HG03565 (cell line): ENCODE measurements around the gene FRAT2.
"Not testable (repeated sequence)": the region's sequence is repeated elsewhere in the genome, so short reads cannot be mapped to it uniquely, and the experiment has no call there.

Experiments used
- ATAC-seq: cut with Tn5 transposase; IDR thresholded peaks from one replicate; pipeline ENCODE4 v1.9.1; 2021; ENCODE audit warnings: mild to moderate bottlenecking, moderate library complexity; ENCODE audit not compliant: unreplicated experiment

FRAT2 gene

DNA sequence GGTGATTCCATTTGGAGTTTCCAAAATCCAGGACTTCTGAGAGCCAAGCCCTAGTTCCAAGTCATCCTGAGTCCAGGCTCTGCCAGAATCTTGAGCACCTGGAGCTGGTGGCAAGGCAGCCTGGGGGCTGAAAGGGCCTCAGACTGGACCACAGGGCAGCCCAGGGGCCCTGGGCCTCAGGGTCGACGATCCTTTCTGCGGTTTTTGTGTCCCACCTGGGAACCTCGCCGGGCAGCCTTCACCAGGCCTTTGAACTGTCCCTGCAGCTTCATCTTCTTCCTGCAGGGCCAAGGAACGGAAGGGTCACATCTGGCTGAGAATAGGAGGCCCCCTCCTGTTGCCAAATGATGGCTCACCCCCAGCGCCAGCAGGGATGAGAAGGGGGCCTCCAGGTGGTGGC lies 22.4 kb upstream of the FRAT2 start:
- no peak for ATAC-seq

DNA sequence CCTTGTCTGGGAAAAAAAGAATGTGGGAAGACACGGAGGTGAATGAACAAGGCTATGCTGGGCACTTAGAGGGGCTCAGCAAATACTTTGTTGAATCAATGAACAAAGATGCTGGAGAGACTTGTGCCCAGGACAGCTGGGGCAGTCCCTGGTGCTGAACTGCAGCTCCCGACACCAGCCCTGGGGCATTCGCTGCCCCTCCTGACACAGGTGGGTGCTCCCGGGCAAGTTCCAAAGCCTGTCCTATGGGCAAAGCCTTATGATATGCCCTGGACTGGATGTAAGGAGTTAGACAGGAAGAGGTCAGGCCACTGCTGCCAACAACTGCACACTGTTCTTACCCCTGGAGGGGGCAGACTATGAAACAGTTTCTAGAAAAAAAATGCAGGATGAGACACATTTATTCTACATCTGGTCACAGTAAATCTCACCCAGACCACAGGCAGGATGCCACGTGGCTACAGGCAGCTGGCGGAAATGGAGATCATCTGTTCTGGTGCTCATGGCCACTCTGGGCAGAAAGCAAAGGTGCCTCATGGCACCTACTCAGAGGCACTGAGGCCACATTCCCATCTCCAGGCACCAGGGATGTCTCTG lies 21.9 kb upstream of the FRAT2 start:
- no peak for ATAC-seq

DNA sequence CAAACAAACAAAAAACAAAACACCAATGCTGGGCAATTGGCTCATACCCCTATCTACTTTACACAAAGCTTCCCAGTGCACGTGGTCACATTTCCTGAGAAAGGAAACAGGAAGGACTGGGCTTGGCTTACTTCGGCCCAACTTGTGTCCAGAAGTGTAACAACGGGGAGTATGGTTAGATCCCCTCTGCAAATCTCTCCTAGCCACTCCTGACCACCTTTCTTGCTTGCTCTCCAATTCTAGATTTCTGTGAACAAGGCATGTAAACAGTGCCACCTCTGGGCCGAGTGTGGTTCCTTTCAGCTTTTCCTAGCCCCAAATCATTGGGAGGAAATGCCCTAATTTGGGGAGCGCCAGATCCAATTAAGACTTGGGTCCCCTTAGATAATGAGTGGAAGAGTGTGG lies 21.0 kb upstream of the FRAT2 start:
- ATAC-seq, result no peak

DNA sequence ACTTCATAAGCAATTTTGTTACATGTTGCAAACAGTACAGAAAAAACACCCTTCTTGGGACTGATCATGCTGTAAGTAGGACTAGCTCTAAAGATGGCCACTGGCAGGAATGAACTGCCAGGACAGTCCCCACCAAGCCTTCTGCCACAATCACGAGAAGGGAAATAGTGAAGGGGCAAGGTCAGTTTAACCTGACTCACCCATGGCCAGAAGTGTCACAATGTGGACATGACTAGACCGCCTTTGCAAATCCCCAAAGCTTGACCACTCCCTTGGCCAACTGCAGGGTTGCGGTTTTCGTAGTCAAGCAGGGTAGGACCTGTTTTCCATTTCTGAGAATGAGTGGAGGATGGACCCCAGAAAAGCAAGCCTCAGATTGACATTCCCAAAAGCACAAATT lies 19.4 kb upstream of the FRAT2 start:
- ATAC-seq, result no peak

DNA sequence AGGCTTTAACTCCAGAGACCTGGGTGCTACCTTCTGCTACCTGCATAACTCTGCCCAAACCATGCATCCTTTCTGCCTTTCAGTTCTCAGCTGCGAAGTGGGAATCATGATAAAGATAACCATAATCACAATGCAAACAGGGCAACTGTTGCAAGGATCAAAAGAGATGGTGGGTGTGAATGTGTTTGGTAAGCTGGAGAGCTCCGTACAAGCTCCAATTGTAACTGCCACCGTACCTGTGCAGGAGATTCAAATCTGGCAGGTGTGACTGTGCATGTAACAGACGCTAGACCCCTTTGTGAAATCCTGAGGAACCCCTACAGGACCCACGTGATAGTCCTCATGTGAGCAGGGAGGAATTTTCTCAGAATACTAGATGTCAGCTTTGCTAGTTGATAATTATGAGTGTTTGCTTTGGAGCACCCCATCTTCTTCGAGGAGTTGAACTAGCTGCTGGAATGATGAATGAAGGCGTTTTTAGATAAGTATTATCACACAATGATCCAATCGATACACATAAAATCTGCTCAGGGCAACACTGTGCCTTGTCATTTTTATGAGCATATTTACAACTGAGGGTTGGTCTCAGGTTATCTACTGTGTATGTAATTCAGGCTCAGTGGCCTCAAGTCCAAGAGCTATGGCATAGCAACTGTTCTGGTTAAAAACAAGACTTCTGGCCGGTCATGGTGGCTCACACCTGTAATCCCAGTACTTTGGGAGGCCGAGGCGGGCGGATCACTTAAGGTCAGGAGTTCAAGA lies 15.4 kb upstream of the FRAT2 start:
- no peak for ATAC-seq

DNA sequence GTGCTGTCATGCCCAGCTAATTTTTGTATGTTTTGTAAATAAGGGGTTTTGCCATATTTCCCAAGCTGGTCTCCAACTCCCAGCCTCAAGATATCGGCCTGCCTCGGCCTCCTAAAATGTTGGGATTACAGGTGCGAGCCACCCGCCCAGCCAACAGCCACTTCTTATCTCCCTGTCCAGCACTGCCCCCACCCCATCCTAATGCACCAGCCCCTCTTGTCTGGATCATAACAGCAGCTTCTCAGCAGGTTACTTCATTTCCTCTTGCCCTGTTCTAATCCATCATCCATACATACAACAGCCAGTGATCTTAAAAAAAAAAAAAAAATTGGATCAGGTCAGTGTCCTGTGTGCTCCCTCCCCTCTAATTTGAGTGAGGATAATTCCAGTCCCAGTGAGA lies 12.8 kb upstream of the FRAT2 start:
- ATAC-seq, result no peak

DNA sequence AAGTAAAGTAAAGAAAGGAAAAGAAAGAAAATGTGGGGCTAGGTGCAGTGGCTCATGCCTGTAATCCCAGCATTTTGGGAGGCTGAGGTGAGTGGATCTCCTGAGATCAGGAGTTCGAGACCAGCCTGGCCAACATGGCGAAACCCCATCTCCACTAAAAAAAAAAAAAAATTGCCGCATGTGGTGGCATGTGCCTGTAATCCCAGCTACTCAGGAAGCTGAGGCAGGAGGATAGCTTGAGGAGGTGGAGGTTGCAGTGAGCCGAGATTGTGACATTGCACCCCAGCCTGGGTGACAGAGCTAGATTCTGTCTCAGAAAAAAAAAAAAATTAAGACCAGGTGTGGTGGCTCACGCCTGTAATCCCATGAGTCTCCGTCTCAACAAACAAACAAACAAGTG lies 9.1 kb upstream of the FRAT2 start:
- ATAC-seq, result not testable (repeated sequence)

DNA sequence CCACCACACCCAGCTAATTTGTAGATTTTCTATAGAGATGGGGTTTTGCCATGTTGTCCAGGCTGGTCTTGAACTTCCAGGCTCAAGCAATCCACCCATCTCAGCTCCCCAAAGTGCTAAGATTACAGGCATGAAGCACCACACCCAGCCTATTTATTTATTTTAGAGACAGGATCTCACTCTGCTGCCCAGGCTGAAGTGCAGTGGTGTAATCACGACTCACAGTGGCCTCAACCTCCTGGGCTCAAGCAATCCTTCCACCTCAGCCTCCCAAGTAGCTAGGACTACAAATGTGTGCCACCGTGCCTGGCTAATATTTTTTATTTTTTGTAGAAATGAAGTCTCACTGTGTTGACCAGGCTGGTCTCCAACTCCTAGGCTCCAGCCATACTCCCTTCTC lies 6.9 kb upstream of the FRAT2 start:
- no peak for ATAC-seq

DNA sequence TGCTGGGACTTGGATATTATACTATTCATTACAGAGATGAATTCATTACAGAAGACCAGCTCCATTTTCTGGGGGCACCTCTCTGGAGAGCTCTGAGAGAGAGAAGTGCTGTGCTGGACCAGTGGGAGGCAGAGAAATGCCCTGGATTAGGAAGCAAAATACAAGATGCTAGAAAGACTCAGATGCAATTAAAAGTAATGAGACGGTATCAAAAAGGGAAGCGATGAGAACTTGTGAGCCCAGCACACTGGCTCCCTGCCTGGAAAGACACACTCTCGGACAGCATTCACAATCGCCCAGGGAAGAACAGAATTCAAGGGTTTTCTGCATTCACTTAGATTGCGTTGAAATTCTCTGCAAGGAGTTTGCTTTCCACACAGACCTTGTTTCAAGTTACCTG lies 3.5 kb upstream of the FRAT2 start:
- no peak for ATAC-seq

DNA sequence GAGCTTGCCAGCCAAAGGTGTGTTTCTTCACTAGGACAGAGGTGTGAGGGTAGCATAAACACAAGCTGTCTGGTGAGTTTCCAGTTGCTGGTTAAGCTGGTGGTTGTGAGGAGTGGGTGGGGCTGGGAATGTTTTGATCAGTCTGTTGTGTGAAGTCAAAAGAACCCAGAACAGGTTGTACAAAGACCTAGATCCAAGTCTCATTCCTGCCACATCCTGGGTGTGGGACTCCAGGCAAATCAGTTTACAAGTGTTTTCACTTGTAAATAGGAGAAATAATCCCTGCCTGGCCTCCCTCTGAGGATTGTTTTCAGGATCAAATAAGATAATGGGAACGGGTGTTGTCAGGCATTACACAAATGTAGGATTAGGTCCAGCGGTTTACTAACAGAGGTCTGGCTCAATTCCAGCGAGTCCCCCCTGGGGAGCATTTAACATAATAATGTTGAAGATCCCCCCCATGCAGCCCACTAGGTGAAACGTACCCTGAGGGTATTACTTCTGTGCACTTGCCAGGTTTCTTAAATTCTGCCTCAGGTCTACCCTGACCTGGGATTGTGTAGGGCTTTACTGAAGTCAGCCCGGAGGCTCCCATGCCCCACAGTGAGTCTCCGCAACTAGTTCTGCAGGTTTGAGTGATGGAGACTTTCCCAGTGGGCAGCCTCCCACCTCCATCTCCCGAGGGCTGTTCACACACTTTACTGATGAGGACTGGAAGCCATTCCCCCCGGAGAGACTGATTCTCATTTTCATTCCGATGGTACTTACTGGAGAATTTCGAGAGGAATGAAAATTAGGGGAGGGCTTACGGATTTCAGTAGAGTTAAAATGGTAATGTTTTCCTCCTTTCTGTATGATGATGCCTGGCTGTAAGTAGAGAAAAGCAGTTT lies 2.7 kb upstream of the FRAT2 start:
- no peak for ATAC-seq

DNA sequence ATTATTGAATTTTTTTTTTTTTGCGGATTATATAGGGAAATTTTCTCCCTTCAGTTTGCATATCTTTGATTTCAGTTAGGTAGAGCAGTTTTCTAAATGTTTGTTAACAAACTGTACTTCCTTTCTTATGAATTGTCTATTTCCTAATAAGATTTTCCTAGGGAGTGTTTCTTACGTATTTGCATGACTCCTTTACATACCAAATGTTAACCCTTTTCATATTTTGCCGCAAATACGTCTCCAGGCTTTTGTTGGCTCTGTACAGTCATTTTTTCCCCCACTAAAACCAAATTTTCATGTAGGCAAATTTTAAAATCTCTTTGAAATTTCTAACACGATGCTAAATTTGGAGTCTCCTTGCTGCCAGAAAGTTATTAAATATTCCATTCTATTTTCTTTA lies 1.9 kb upstream of the FRAT2 start:
- ATAC-seq, result no peak

DNA sequence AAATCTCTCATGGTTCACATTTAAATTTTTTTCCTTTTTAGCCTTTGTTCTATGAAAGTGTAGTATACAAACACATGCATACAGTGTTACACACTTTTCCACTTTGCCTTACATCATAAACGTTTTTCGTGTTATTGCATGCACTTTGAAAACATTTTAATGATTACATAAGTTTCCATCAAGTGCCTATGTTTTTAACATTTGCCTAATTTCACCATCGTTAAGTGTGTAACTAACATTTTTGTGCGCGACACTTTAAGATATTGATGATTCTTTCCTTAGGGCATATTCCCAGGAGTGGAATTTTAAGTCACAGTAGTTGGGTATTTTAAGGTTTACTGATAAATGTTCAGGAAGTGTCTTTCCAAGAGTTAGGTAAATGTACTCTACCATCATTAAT lies 1.5 kb upstream of the FRAT2 start:
- no peak for ATAC-seq

DNA sequence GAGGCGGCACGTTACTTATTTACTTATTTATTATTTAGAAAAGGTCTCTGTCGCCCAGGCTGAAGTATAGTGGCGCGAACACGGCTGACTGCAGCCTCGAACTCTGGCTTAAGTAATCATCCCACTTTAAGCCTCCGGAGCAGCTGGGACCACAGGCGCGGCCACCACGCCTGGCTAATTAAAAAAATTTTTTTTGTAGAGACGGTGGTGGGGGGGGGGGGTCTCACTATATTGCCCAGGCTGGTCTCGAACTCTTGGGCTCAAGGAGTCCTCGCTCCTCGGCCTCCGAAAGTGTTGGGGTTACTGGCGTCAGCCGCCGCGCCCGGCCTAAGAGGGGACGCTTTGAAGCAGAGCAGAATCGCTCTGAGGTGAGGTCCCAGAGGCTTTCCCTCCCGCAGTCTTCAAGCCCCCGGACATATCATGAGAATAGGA lies 675 bp upstream of the FRAT2 start:
- no peak for ATAC-seq

DNA sequence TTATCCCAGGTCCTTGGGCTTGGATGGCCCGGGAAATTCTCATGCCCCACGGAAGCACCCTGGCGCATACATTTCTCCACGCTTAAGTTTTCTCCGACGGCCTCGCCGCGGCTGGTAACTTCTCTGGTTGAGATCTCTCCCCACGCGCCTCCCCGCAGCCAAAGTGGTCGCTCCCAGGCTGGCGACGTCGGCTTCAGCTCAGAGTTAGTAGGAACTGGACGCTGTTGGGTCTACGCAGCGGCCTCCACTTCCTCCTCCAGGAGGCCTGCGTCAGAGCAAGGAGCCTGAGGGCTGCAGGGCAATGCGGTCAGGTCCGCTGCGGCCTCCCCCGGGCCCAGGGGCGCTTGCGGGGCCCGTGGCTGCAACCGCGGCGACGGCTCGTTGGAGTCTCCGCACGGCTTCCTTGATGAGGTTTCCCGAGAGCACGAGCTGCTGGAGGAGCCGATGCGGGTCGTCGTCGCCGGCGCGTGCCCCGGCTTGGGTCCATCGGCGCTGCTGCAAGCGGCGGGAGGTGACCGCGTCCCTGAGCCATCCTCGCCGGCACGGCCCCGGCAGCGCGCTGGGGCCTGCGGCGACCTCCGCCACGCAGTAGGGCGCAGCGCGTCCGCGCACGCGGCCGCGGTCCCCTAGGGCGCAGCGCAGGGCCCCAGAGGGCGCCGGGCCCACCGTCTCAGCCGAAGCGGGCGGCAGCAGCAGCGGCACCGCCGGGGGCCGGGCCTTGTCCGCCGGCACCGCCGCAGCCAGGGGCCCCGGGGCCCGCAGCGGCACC lies 744 bp downstream of the FRAT2 start:
- peak; percentile 19 for ATAC-seq

DNA sequence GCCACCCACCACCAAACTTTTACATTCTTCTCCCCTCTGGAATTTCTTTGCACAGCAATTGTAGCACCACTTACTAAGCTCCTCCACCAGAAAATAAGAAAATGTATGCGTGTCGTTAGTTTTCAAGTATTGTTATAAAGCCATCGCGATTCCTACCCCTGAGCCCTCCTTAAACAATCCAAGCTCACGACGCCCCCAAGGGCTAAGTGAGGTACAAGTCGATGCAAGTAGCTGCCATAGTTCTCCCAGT lies 1.3 kb downstream of the FRAT2 start:
- ATAC-seq, result no peak

DNA sequence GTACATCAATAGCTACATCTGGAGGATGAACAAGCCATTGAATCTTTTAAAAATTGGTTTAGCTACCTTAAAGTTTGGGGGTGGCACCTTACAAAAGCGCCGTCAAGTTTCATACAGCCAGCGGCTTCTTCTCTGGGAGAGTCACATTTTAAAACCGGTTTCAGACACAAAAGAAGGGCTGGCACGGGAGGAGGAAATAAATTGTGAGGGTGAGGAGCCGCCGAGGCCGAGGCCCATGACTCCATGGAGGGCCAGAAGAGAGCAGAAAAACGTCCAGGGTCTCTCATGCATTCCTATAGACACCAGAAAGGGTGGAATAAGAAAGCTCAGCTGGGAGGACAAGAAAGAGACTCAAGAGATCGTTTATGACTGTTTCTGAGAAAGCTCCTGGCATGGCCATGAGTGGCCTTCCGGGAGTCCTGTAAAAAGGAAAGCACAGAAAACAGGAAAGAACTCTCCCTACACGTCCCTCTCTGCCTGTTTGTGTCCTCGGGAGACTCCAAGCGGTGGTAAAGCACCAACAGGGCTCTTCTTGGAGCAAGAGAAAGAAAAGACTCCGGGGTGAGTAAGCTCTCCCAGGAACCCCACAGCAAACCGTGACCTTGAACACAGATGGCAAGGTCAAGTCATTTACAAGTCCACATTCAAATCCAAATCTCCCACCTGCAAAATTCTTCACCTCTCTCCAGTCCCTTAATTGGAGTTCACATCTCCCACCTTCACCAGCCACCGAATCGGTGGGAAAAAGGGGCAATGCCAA lies 1.8 kb downstream of the FRAT2 start:
- ATAC-seq, result no peak

DNA sequence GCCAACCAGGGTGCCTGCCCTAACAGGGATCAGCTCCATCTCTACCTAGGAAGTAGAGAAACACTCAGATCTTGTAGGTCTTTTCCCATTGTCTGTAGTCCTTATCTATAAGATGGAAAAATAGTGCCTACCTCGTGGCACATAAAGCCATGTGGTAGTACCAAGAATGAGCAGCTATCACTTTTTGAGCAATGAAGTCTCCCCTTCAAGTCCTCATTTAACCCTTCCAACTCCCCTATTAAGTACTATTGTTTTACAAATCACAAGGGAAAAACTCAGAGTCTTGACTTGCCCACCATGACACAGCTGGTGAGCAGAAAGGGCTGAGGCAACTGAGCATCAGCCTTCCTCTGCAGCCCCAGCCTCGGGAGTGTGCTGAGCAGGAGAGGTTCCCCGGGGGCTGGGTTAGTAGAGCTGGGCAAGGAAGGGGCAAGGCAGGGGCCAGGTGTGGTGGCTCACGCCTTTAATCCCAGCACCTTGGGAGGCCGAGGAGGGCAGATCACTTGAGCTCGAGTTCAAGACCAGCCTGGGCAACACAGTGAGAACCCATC lies 3.3 kb downstream of the FRAT2 start:
- no peak for ATAC-seq

DNA sequence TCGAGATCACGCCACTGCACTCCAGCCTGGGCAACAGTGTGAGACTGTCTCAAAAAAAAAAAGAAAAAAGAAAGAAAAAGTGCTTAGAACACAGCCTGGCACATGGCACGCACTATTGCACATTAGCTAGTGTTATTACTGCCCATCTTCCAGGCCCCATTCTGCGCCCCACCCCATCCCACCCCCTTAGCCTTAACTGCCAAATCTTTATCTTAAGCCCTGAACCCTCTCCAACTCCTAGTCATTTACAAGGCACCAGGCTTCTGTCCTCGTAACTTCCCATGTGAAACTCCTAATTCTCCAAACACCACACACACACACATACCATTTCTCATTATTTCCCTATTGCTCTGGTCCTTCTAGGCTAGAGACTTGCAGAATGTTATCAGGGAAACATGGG lies 4.8 kb downstream of the FRAT2 start:
- no peak for ATAC-seq

DNA sequence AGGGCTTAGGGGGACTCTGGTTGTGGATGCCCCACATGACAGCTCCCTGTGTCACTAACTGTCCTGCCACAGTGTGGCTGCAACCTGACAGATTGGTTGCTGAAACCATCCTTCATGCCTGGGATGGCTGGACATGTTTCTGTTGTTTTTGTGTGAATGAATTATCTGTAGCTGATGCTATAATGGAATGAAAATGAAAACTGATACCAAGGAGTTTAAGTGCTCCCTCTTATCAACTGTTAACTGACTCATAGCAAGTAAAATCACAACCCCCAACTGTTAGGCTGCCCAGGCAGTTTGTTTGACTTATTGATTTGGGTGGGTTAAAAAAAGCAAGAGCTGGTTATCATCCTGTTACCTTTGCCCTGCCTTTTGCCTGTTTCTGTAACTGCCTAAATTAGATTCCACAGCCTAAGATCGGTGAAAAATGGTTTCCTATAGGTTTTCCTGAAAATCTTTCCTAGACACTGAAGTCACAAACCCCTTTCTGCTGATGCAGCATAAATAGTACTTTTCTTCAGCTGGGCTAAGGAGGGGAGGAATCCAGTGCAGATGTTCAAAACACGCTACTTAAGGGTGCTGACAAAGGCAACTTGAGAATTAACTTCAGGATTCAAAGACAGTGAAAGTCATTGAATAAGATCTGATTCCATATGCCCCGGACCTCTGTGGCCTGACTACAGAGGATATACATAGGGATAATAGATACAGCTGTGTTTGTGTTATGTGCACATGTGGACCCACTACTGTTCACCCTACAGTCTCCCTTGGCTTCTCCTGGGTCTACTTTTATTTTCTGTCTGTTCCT lies 5.7 kb downstream of the FRAT2 start:
- ATAC-seq, result no peak
